CD4-positive, alpha-beta memory T cell (primary cell): ENCODE measurements around the gene ERC2. TPM values are rescaled to one million over a fixed set of nuclear protein-coding genes. Genes with fewer than 3 reads are reported as not detected.

Experiments used
- CTCF ChIA-PET: fragments of 350-600 bp; sonication (Branson Sonifier 250); formaldehyde crosslinking; loops from one replicate; lab custom pipeline; 2021; ENCODE audit warnings: inconsistent platforms; ENCODE audit not compliant: partially characterized antibody; lab: Charles Lee
- POLR2A ChIA-PET: fragments of 350-600 bp; sonication (Branson Sonifier 250); formaldehyde crosslinking; loops from one replicate; lab custom pipeline; 2021; ENCODE audit not compliant: partially characterized antibody; lab: Charles Lee
- DNase-seq, 5 donors: peaks; one replicate each; pipeline versions ENCODE4 v3.0.0 to v3.0.0-alpha.2; 2020 to 2022; ENCODE audit warnings: mixed read lengths in 1 of 5
- H3K27ac ChIP-seq: one replicate; pipeline ENCODE4 v1.7.0; 2013; ENCODE audit warnings: low read depth, low read length
- H3K27me3 ChIP-seq: 2 replicates; pipeline ENCODE4 v1.7.0; 2013; ENCODE audit warnings: mild to moderate bottlenecking, low read length, moderate library complexity; ENCODE audit not compliant: insufficient read depth
- H3K36me3 ChIP-seq: 2 replicates; pipeline ENCODE4 v1.7.0; 2013; ENCODE audit warnings: mild to moderate bottlenecking, low read length, moderate library complexity; ENCODE audit not compliant: insufficient read depth
- H3K4me1 ChIP-seq: 2 replicates; pipeline ENCODE4 v1.7.0; 2013; ENCODE audit warnings: mild to moderate bottlenecking, low read length, moderate library complexity; ENCODE audit not compliant: insufficient read depth
- H3K4me3 ChIP-seq, 2 donors: one replicate each; pipeline ENCODE4 v1.7.0; 2013; ENCODE audit warnings: low read length in 2 of 2, mild to moderate bottlenecking in 1 of 2
- H3K9me3 ChIP-seq, 2 donors: one replicate each; pipeline ENCODE4 v1.7.0; 2013; ENCODE audit warnings: low read length in 2 of 2, control low read depth in 1 of 2; ENCODE audit not compliant: control insufficient read depth in 1 of 2
- H3K27ac Mint-ChIP-seq, 7 donors: one replicate each; pipeline ENCODE4 v1.8.0; 2020 to 2021; ENCODE audit warnings: mixed read lengths in 7 of 7, mild to moderate bottlenecking in 6 of 7, inconsistent platforms in 3 of 7, moderate library complexity in 3 of 7
- H3K27me3 Mint-ChIP-seq, 2 donors: one replicate each; pipeline ENCODE4 v1.8.0; 2020 to 2021; ENCODE audit warnings: mixed read lengths in 2 of 2
- H3K36me3 Mint-ChIP-seq, 2 donors: one replicate each; pipeline ENCODE4 v1.8.0; 2020 to 2021; ENCODE audit warnings: mixed read lengths in 2 of 2, inconsistent platforms in 1 of 2, mild to moderate bottlenecking in 1 of 2
- H3K4me1 Mint-ChIP-seq, 4 donors: one replicate each; pipeline ENCODE4 v1.8.0; 2020 to 2021; ENCODE audit warnings: mixed read lengths in 4 of 4, mild to moderate bottlenecking in 1 of 4
- H3K4me3 Mint-ChIP-seq, 8 donors: one replicate each; pipeline ENCODE4 v1.8.0; 2020 to 2021; ENCODE audit warnings: mixed read lengths in 8 of 8, mild to moderate bottlenecking in 7 of 8, moderate library complexity in 6 of 8, inconsistent platforms in 3 of 8
- H3K9me3 Mint-ChIP-seq, 8 donors: one replicate each; pipeline ENCODE4 v1.8.0; 2020 to 2021; ENCODE audit warnings: mixed read lengths in 8 of 8, mild to moderate bottlenecking in 5 of 8, inconsistent platforms in 3 of 8, moderate library complexity in 1 of 8
- intact Hi-C: fragments of 100-400 bp; cut with micrococcal nuclease; formaldehyde crosslinking; loops from one replicate; pipeline ENCODE4 v1.15.1; 2023
- polyA plus RNA-seq, 2 donors: library from polyadenylated mRNA; unstranded; fragments of 300-500 nt; fragmentation: Illumina TruSeq; gene quantifications; one replicate each; pipeline ENCODE4 v1.2.3, GENCODE V29; 2021
- total RNA-seq, 2 experiments: library from RNA; stranded (reverse); gene quantifications; one replicate each; pipeline ENCODE4 v1.2.3, GENCODE V29; 2021

ERC2 gene
- total and polyA plus RNA-seq, 4 experiments from 2014 or later = not detected

DNA sequence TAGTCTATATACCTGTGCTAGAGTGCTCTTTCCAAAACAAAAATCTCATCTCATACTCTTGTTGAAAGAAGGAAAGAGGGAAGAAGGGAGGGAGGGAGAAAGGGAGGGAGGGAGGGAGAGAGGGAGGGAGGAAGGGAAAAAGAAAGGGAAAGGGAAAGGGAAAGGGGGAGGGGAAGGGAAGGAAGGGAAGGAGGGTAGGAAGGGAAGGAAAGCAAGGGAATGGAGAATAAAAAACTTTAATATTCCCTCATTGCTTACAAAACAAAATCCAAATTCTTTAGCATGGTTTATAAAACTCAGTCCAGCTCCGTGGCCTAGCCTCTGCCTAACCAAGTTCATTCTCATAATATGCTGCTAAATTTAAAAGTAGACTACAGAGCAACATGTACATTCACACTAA is 104.5 kb downstream of the ERC2 start:
- Histone ChIP-seq H3K4me3 (no peak overlapping the region), H3K4me1 (no peaks in the 10 kb centered on the region), H3K27ac (no peak overlapping the region), H3K36me3 (no peaks in the 10 kb centered on the region), H3K9me3 (no peaks in the 10 kb centered on the region), H3K27me3 (no peaks in the 10 kb centered on the region)
- Mint-ChIP-seq H3K36me3 (no peaks in the 10 kb centered on the region), H3K9me3 (peaks cover 0 to 2% (median 0%) of the 10 kb centered on the region in 8 donors), H3K27ac (no peak overlapping the region), H3K27me3 (peaks cover 2 to 6% of the 10 kb centered on the region in 2 donors), H3K4me3 (no peak overlapping the region), H3K4me1 (no peaks in the 10 kb centered on the region)
- DNase-seq = no peak
- POLR2A ChIA-PET = no interaction called here
- CTCF ChIA-PET = no interaction called here
- intact Hi-C loops = no loop called here

DNA sequence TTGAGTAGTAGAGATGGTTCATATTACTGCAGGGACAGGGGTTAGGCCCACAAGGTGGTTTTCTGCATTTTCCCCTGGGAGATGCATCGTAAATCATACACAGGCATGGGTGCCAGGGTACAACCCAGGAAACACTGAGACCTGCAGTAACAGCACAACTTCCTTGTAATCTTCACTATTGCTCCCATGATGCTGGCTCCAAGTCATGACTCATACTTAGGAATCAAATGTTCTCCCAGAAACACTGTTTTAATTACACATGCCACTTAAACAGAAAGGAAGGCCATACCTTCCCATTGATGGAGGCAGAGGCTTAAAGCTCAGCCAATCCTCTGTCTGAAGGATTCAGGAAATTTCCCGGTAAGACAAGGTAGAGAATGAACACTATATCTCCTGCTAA is 106.5 kb downstream of the ERC2 start:
- H3K27me3 ChIP-seq = no peaks in the 10 kb centered on the region
- Mint-ChIP-seq H3K4me1 (no peaks in the 10 kb centered on the region), H3K4me3 (no peak overlapping the region), H3K27ac (no peak overlapping the region), H3K9me3 (peaks cover 0 to 2% (median 0%) of the 10 kb centered on the region in 8 donors), H3K36me3 (no peaks in the 10 kb centered on the region), H3K27me3 (peaks cover 2 to 6% of the 10 kb centered on the region in 2 donors)
- POLR2A ChIA-PET = no interaction called here
- no peaks in the 10 kb centered on the region for H3K4me1 ChIP-seq
- intact Hi-C loops = no loop called here
- no peaks in the 10 kb centered on the region for H3K9me3 ChIP-seq
- CTCF ChIA-PET = no interaction called here
- H3K27ac ChIP-seq = no peak overlapping the region
- DNase-seq = no peak
- no peak overlapping the region for H3K4me3 ChIP-seq
- H3K36me3 ChIP-seq = no peaks in the 10 kb centered on the region

DNA sequence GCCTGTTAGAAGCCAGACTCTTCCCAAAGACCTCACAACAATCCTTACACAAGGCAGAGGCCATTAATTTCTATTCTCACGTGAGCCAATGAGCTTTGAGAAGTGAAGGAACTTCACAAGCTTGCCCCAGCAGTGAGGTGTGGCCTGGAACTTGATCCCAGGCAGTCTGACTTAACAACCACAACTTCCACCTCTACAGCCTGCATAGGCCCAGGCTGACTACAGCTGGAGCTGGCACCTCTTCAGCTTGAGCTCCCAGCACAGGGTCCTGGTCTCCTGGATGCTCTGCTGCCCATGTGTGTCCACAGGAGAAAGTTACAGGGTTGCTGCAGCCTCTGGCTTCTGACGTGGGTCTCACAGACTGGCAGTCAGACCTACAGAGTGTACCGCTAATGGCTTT is 111.0 kb downstream of the ERC2 start:
- H3K27ac ChIP-seq = no peak overlapping the region
- H3K27me3 ChIP-seq = no peaks in the 10 kb centered on the region
- intact Hi-C loops = no loop called here
- Mint-ChIP-seq H3K4me1 (no peaks in the 10 kb centered on the region), H3K4me3 (no peak overlapping the region), H3K27me3 (no peaks in the 10 kb centered on the region), H3K9me3 (peaks cover 0 to 3% (median 0%) of the 10 kb centered on the region in 8 donors), H3K27ac (no peak overlapping the region), H3K36me3 (no peaks in the 10 kb centered on the region)
- H3K4me3 ChIP-seq = no peak overlapping the region
- POLR2A ChIA-PET = no interaction called here
- H3K4me1 ChIP-seq = no peaks in the 10 kb centered on the region
- no peaks in the 10 kb centered on the region for H3K36me3 ChIP-seq
- CTCF ChIA-PET = no interaction called here
- DNase-seq = no peak
- H3K9me3 ChIP-seq = no peaks in the 10 kb centered on the region

DNA sequence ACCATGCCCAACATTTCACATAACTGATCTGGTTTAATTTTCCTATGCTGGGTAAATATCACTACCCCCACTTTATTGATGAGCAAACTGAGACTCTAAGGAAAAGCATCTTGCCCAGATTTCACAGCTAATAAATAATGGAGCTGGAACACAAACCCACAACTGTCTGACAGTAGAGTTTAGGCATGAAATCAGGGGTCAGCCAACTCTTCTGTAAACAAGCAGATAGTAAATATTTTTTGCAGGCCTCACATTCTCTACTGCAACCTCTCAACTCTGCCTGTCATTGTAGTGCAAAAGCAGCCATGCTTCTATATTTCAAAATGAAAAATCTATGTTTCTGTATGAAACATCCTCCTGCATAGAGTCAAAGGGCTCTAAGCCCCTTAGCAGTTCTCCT is 111.5 kb downstream of the ERC2 start:
- ChIA-PET POLR2A (no interaction called here), CTCF (interaction anchor here (1.4 kb wide), 1 partner anchor 9 kb away, joined by 3 read pairs; no protein-coding TSS in a partner anchor)
- H3K4me1 Mint-ChIP-seq = no peaks in the 10 kb centered on the region
- Histone ChIP-seq H3K27me3 (no peaks in the 10 kb centered on the region), H3K4me3 (no peak overlapping the region), H3K9me3 (no peaks in the 10 kb centered on the region), H3K27ac (no peak overlapping the region), H3K36me3 (no peaks in the 10 kb centered on the region), H3K4me1 (no peaks in the 10 kb centered on the region)
- no peaks in the 10 kb centered on the region for H3K36me3 Mint-ChIP-seq
- DNase-seq = no peak
- H3K27ac Mint-ChIP-seq = no peak overlapping the region
- H3K27me3 Mint-ChIP-seq = no peaks in the 10 kb centered on the region
- intact Hi-C loops = no loop called here
- peaks cover 0 to 3% (median 0%) of the 10 kb centered on the region in 8 donors for H3K9me3 Mint-ChIP-seq
- no peak overlapping the region for H3K4me3 Mint-ChIP-seq

DNA sequence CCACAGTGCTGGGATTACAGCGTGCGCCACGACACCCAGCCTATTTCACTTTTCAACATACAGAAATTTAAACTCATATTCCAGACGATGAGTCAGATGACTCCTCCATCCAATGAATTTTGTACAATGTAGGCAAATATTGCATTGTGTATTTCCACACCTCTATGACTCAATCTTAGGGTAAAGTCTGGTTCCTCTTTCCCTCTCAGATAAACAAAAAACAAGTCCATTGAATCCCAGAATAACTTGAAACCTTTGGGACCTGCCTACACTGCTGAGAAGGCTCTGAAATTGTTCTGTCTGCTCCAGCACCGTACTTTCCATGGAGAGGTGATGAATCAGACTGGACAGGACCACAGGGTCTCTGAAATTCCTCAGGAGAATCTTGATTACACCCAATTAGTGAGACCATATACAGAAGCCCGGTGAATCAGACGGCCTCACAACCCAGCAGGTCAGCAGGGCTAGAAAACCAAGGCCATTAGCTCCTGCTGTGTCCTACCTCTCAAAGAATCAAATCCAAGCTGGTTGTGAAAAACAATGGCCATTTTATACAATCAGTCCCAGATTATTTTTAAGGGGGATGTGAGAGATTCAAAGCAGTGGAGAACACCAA is 112.6 kb downstream of the ERC2 start:
- Mint-ChIP-seq H3K4me3 (no peak overlapping the region), H3K36me3 (no peaks in the 10 kb centered on the region), H3K27ac (no peak overlapping the region), H3K27me3 (no peaks in the 10 kb centered on the region), H3K9me3 (peaks cover 0 to 3% (median 0%) of the 10 kb centered on the region in 8 donors), H3K4me1 (no peaks in the 10 kb centered on the region)
- ChIA-PET POLR2A (no interaction called here), CTCF (interaction anchor here (1.4 kb wide), 1 partner anchor 8 kb away, joined by 3 read pairs; no protein-coding TSS in a partner anchor)
- Histone ChIP-seq H3K27me3 (no peaks in the 10 kb centered on the region), H3K9me3 (no peaks in the 10 kb centered on the region), H3K27ac (no peak overlapping the region), H3K4me1 (no peaks in the 10 kb centered on the region), H3K4me3 (no peak overlapping the region), H3K36me3 (no peaks in the 10 kb centered on the region)
- no peak for DNase-seq
- intact Hi-C loops = no loop called here

DNA sequence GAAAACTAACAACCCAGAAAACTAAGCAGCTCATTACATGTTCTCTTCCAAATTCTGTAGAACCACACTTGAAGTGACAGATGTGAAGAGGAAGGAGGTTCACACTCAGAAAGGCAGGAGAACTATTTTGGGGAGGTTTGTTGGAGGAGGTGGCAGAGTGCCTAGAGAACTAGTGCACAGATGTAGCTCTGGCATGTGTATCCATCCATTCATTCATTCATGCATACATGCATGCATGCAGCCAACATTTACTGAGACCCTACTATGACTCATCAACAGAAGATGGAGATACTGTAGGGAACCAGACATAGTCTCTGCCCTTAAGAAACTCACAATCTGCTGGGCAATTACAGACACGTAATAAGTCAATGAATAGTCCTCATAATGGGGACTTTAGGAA is 116.7 kb downstream of the ERC2 start:
- peaks cover 0 to 3% (median 0%) of the 10 kb centered on the region in 8 donors for H3K9me3 Mint-ChIP-seq
- Histone ChIP-seq H3K4me1 (no peaks in the 10 kb centered on the region), H3K36me3 (no peaks in the 10 kb centered on the region), H3K27ac (no peak overlapping the region), H3K27me3 (no peaks in the 10 kb centered on the region), H3K4me3 (no peak overlapping the region), H3K9me3 (no peaks in the 10 kb centered on the region)
- H3K27ac Mint-ChIP-seq = no peak overlapping the region
- DNase-seq = no peak
- intact Hi-C loops = no loop called here
- ChIA-PET POLR2A (no interaction called here), CTCF (no interaction called here)
- no peaks in the 10 kb centered on the region for H3K27me3 Mint-ChIP-seq
- no peaks in the 10 kb centered on the region for H3K4me1 Mint-ChIP-seq
- no peak overlapping the region for H3K4me3 Mint-ChIP-seq
- no peaks in the 10 kb centered on the region for H3K36me3 Mint-ChIP-seq

DNA sequence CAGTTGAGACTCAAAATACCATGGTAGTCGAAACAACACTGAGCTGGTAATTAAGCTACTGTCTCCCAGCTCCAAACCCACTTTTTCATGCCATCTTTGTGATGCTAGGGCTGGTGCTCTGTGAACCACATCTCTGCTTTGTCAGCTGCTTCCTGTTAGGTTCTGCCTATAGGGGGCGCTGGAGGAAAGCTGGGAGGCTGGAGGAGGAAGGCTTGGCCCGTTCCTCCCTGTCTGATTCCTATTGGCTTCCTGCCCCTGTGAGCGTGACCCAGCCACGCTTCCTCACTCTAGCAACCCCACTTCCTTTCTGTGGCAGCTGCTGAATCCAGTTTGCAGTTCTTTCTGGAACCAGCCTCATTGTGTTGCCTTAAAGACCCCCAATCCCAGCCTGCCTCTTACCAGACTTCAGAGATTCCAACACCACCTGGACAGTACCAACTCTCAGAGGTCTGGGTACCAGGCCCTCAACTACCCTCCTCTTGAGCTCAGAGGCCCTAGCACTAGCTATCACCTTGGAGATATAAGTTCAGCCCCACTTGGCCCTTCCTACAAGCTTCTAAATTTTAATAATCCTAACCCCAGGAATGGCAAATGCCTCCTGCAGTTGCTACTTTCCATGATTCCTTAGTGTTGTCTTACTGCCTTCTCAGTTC is 120.9 kb downstream of the ERC2 start:
- Histone ChIP-seq H3K27ac (no peak overlapping the region), H3K9me3 (no peaks in the 10 kb centered on the region), H3K4me3 (no peak overlapping the region), H3K4me1 (no peaks in the 10 kb centered on the region), H3K36me3 (no peaks in the 10 kb centered on the region), H3K27me3 (no peaks in the 10 kb centered on the region)
- no peak overlapping the region for H3K4me3 Mint-ChIP-seq
- intact Hi-C loops = no loop called here
- no peaks in the 10 kb centered on the region for H3K36me3 Mint-ChIP-seq
- POLR2A ChIA-PET = no interaction called here
- H3K9me3 Mint-ChIP-seq = no peaks in the 10 kb centered on the region
- CTCF ChIA-PET = interaction anchor here (0.9 kb wide), 1 partner anchor 9 kb away, joined by 3 read pairs; no protein-coding TSS in a partner anchor
- no peaks in the 10 kb centered on the region for H3K4me1 Mint-ChIP-seq
- H3K27me3 Mint-ChIP-seq = peaks cover 2 to 10% of the 10 kb centered on the region in 2 donors
- DNase-seq = peak in 1 of 5 donors; percentile 0
- no peak overlapping the region for H3K27ac Mint-ChIP-seq
